Forelimb muscle (tissue), 1 donor: ENCODE data around the gene ADK. TPM values are rescaled to one million over a fixed set of nuclear protein-coding genes. Genes with fewer than 3 reads are reported as not detected.

Experiments used
- DNase-seq: peaks from one replicate; pipeline ENCODE4 v3.0.0-alpha.2; 2013; ENCODE audit warnings: low read depth
- polyA plus RNA-seq: library from polyadenylated mRNA; unstranded; fragments of 120-200 nt; gene quantifications from one replicate; pipeline ENCODE4 v1.2.1, GENCODE V29; 2013; ENCODE audit not compliant: insufficient read length

The ADK gene
- polyA plus RNA-seq, 1 donor, result 31.0 TPM

GRCh38 chr10:74669210-74669609 lies 518.2 kb downstream of the ADK start:
- DNase-seq, result no peak

GRCh38 chr10:74671716-74672115 lies 520.7 kb downstream of the ADK start:
- no peak for DNase-seq

- no peak for DNase-seq
Measured at GRCh38 chr10:74672430-74673165, 521.6 kb downstream of the ADK start.

GRCh38 chr10:74674927-74675326 lies 523.9 kb downstream of the ADK start:
- no peak for DNase-seq

- no peak for DNase-seq
Measured at GRCh38 chr10:74675484-74675883, 524.5 kb downstream of the ADK start.

- no peak for DNase-seq
Measured at GRCh38 chr10:74677951-74678350, 526.9 kb downstream of the ADK start.

- DNase-seq, result no peak
Measured at GRCh38 chr10:74681917-74682627, 531.1 kb downstream of the ADK start.

GRCh38 chr10:74683067-74683466 lies 532.0 kb downstream of the ADK start:
- no peak for DNase-seq

GRCh38 chr10:74683621-74684364 lies 532.8 kb downstream of the ADK start:
- no peak for DNase-seq

- DNase-seq, result no peak
Measured at GRCh38 chr10:74684462-74684861, 533.4 kb downstream of the ADK start.

GRCh38 chr10:74685564-74685963 lies 534.5 kb downstream of the ADK start:
- no peak for DNase-seq

GRCh38 chr10:74690393-74690792 lies 539.4 kb downstream of the ADK start:
- DNase-seq, result no peak

GRCh38 chr10:74691164-74691563 lies 540.1 kb downstream of the ADK start:
- no peak for DNase-seq

GRCh38 chr10:74704629-74705357 lies 553.8 kb downstream of the ADK start:
- peak; percentile 43 for DNase-seq

GRCh38 chr10:74705358-74705980 lies 554.4 kb downstream of the ADK start:
- DNase-seq, result no peak

GRCh38 chr10:74706966-74707365 lies 555.9 kb downstream of the ADK start:
- DNase-seq, result no peak

- DNase-seq, result no peak
Measured at GRCh38 chr10:74708246-74708645, 557.2 kb downstream of the ADK start.

GRCh38 chr10:74718208-74718607 lies 567.2 kb downstream of the ADK start:
- DNase-seq, result no peak

- no peak for DNase-seq
Measured at GRCh38 chr10:74728225-74728624, 577.2 kb downstream of the ADK start.

GRCh38 chr10:74730246-74730645 lies 579.2 kb downstream of the ADK start:
- no peak for DNase-seq

- DNase-seq, result no peak
Measured at GRCh38 chr10:74733612-74734011, 582.6 kb downstream of the ADK start.
